Astrocyte (in vitro differentiated cells and primary cell): ENCODE data around the gene CDX1. TPM values are rescaled to one million over a fixed set of nuclear protein-coding genes. Genes with fewer than 3 reads are reported as not detected.

Experiments
- DNase-seq: peaks from one replicate; pipeline ENCODE4 v3.0.0-alpha.2; 2010; ENCODE audit warnings: low read depth
- FAIRE-seq: peaks from 2 replicates; lab custom pipeline; 2011; peaks lifted over from hg19 to GRCh38; lab: Jason Lieb, UNC
- H2AFZ ChIP-seq: 2 replicates; pipeline ENCODE4 v1.6.0; 2012; ENCODE audit warnings: low read depth, low read length, inconsistent platforms
- H3K27ac ChIP-seq: 2 replicates; pipeline ENCODE4 v1.5.1; 2011; ENCODE audit warnings: low read depth, low read length, inconsistent platforms
- H3K27me3 ChIP-seq: 2 replicates; pipeline ENCODE4 v1.6.0; 2011; ENCODE audit warnings: low read length, inconsistent platforms; ENCODE audit not compliant: insufficient read depth
- H3K36me3 ChIP-seq: 2 replicates; pipeline ENCODE4 v1.5.1; 2011; ENCODE audit warnings: low read length, inconsistent platforms; ENCODE audit not compliant: insufficient read depth
- H3K4me1 ChIP-seq: 2 replicates; pipeline ENCODE4 v1.5.1; 2011; ENCODE audit warnings: low read length, inconsistent platforms; ENCODE audit not compliant: insufficient read depth
- H3K4me2 ChIP-seq: 2 replicates; pipeline ENCODE4 v1.6.0; 2012; ENCODE audit warnings: low read length, inconsistent platforms
- H3K4me3 ChIP-seq: 2 replicates; pipeline ENCODE4 v1.5.1; 2011; ENCODE audit warnings: low read depth, mild to moderate bottlenecking, low read length, inconsistent platforms; ENCODE audit not compliant: insufficient read depth
- H3K79me2 ChIP-seq: 2 replicates; pipeline ENCODE4 v1.6.0; 2012; ENCODE audit warnings: mild to moderate bottlenecking, low read length, inconsistent platforms; ENCODE audit not compliant: insufficient read depth
- H3K9ac ChIP-seq: 2 replicates; pipeline ENCODE4 v1.6.0; 2012; ENCODE audit warnings: mild to moderate bottlenecking, low read length, inconsistent platforms
- H3K9me3 ChIP-seq: 2 replicates; pipeline ENCODE4 v1.5.1; 2012; ENCODE audit warnings: low read depth, mild to moderate bottlenecking, low read length, inconsistent platforms; ENCODE audit not compliant: insufficient read depth
- H4K20me1 ChIP-seq: 2 replicates; pipeline ENCODE4 v1.6.0; 2012; ENCODE audit warnings: low read length, inconsistent platforms; ENCODE audit not compliant: insufficient read depth
- H3K27ac Mint-ChIP-seq: one replicate; pipeline ENCODE4 v1.8.0; 2021; ENCODE audit warnings: mild to moderate bottlenecking, mixed read lengths; ENCODE audit not compliant: unreplicated experiment
- H3K27me3 Mint-ChIP-seq: one replicate; pipeline ENCODE4 v1.8.0; 2021; ENCODE audit warnings: low read depth, mixed read lengths; ENCODE audit not compliant: unreplicated experiment
- H3K36me3 Mint-ChIP-seq: one replicate; pipeline ENCODE4 v1.8.0; 2021; ENCODE audit warnings: low read depth, mixed read lengths; ENCODE audit not compliant: unreplicated experiment
- H3K4me1 Mint-ChIP-seq: one replicate; pipeline ENCODE4 v1.8.0; 2021; ENCODE audit warnings: low read depth, mixed read lengths; ENCODE audit not compliant: unreplicated experiment
- H3K4me3 Mint-ChIP-seq: one replicate; pipeline ENCODE4 v1.8.0; 2021; ENCODE audit warnings: mild to moderate bottlenecking, moderate library complexity, mixed read lengths; ENCODE audit not compliant: unreplicated experiment
- H3K9me3 Mint-ChIP-seq: one replicate; pipeline ENCODE4 v1.8.0; 2021; ENCODE audit warnings: mild to moderate bottlenecking, mixed read lengths; ENCODE audit not compliant: unreplicated experiment
- CTCF ChIP-seq: IDR thresholded peaks from 2 replicates; pipeline ENCODE4 v1.5.1; 2011; ENCODE audit warnings: low read depth, mild to moderate bottlenecking, inconsistent platforms, low read length, moderate library complexity; ENCODE audit not compliant: insufficient read depth
- EZH2 ChIP-seq: IDR thresholded peaks from 2 replicates; pipeline ENCODE4 v1.6.1; 2012; ENCODE audit warnings: mild to moderate bottlenecking, low read length, inconsistent platforms; ENCODE audit not compliant: insufficient read depth
- total RNA-seq: library from RNA; stranded (reverse); gene quantifications from 2 replicates; pipeline ENCODE4 v1.2.1, GENCODE V29; 2021

The CDX1 gene
- total RNA-seq, 1 donor from 2014 or later: not detected

- no peak overlapping the region for H3K27ac Mint-ChIP-seq
These were observed 18.9 kb upstream of the CDX1 start for GRCh38 chr5:150147670-150148069.

GRCh38 chr5:150148117-150148927, 18.3 kb upstream of the CDX1 start:
- Histone ChIP-seq H3K9me3 (no peaks in the 10 kb centered on the region), H2AFZ (no peak overlapping the region), H3K27me3 (no peaks in the 10 kb centered on the region), H3K4me1 (peaks cover 45% of the 10 kb centered on the region), H3K9ac (no peak overlapping the region), H4K20me1 (peaks cover 19% of the 10 kb centered on the region), H3K79me2 (peaks cover 75% of the 10 kb centered on the region), H3K27ac (no peak overlapping the region), H3K4me3 (no peak overlapping the region), H3K4me2 (no peak overlapping the region), H3K36me3 (peaks cover 3% of the 10 kb centered on the region)
- Mint-ChIP-seq H3K36me3 (peaks cover 17% of the 10 kb centered on the region), H3K4me3 (peak overlapping the region; percentile 36), H3K27me3 (no peaks in the 10 kb centered on the region), H3K4me1 (peaks cover 33% of the 10 kb centered on the region), H3K27ac (peak overlapping the region; percentile 43), H3K9me3 (no peaks in the 10 kb centered on the region)
- no peak for TF ChIP-seq EZH2
- no peak for DNase-seq
- FAIRE-seq: no peak

More at GRCh38 chr5:150147670-150148069, 18.9 kb upstream of the CDX1 start:
- no peak overlapping the region for H2AFZ ChIP-seq
- peak overlapping the region; percentile 34 for H3K4me3 Mint-ChIP-seq
- FAIRE-seq (no peak), DNase-seq (no peak)
- H3K9me3 Mint-ChIP-seq: no peaks in the 10 kb centered on the region
- H3K36me3 ChIP-seq: peaks cover 3% of the 10 kb centered on the region
- peaks cover 68% of the 10 kb centered on the region for H3K79me2 ChIP-seq
- H3K27me3 Mint-ChIP-seq: no peaks in the 10 kb centered on the region
- peaks cover 14% of the 10 kb centered on the region for H4K20me1 ChIP-seq
- H3K4me2 ChIP-seq: no peak overlapping the region
- no peak overlapping the region for H3K27ac ChIP-seq
- H3K36me3 Mint-ChIP-seq: peaks cover 17% of the 10 kb centered on the region
- H3K4me3 ChIP-seq: no peak overlapping the region
- no peaks in the 10 kb centered on the region for H3K9me3 ChIP-seq
- H3K9ac ChIP-seq: no peak overlapping the region
- no peaks in the 10 kb centered on the region for H3K27me3 ChIP-seq
- H3K4me1 Mint-ChIP-seq: peaks cover 35% of the 10 kb centered on the region
- TF ChIP-seq CTCF: no peak
- peaks cover 46% of the 10 kb centered on the region for H3K4me1 ChIP-seq

GRCh38 chr5:150149618-150150017, 17.0 kb upstream of the CDX1 start:
- Histone ChIP-seq H3K36me3 (peaks cover 3% of the 10 kb centered on the region), H3K9me3 (no peaks in the 10 kb centered on the region), H4K20me1 (peaks cover 29% of the 10 kb centered on the region), H2AFZ (no peak overlapping the region), H3K27ac (no peak overlapping the region), H3K9ac (no peak overlapping the region), H3K4me2 (no peak overlapping the region), H3K79me2 (peaks cover 87% of the 10 kb centered on the region), H3K4me1 (peaks cover 45% of the 10 kb centered on the region), H3K27me3 (no peaks in the 10 kb centered on the region), H3K4me3 (no peak overlapping the region)
- TF ChIP-seq EZH2: no peak
- no peak for TF ChIP-seq CTCF
- no peak for FAIRE-seq
- H3K4me1 Mint-ChIP-seq: peaks cover 33% of the 10 kb centered on the region
- DNase-seq: no peak
- no peaks in the 10 kb centered on the region for H3K9me3 Mint-ChIP-seq
- no peak overlapping the region for H3K4me3 Mint-ChIP-seq
- H3K27ac Mint-ChIP-seq: no peak overlapping the region
- no peaks in the 10 kb centered on the region for H3K27me3 Mint-ChIP-seq
- peaks cover 17% of the 10 kb centered on the region for H3K36me3 Mint-ChIP-seq
